Kidney (tissue), 14 donors: ENCODE data around the gene PLXDC1. TPM values are rescaled to one million over a fixed set of nuclear protein-coding genes. Genes with fewer than 3 reads are reported as not detected.

Experiments
- DNase-seq, 5 donors: peaks; one replicate each; pipeline ENCODE4 v3.0.0-alpha.2; 2013 to 2020
- FAIRE-seq: peaks from 2 replicates; lab custom pipeline; 2012; peaks lifted over from hg19 to GRCh38; lab: Jason Lieb, UNC
- H3K27ac ChIP-seq, 2 donors: one replicate each; pipeline ENCODE4 v1.7.0; 2013; ENCODE audit warnings: low read depth in 2 of 2, low read length in 2 of 2, inconsistent platforms in 1 of 2
- H3K27me3 ChIP-seq: one replicate; pipeline ENCODE4 v1.7.1; 2013; ENCODE audit warnings: low read length, inconsistent platforms; ENCODE audit not compliant: control insufficient read depth, insufficient read depth
- H3K36me3 ChIP-seq, 3 donors: one replicate each; pipeline versions ENCODE4 v1.7.0 to v1.7.1; 2013; ENCODE audit warnings: low read length in 3 of 3, control low read depth in 1 of 3, inconsistent platforms in 1 of 3; ENCODE audit not compliant: insufficient read depth in 3 of 3, control insufficient read depth in 2 of 3
- H3K4me1 ChIP-seq, 3 donors: one replicate each; pipeline versions ENCODE4 v1.7.0 to v1.7.1; 2013; ENCODE audit warnings: low read length in 3 of 3, inconsistent platforms in 1 of 3, low read depth in 1 of 3; ENCODE audit not compliant: control insufficient read depth in 2 of 3, insufficient read depth in 2 of 3
- H3K4me3 ChIP-seq, 3 donors: one replicate each; pipeline versions ENCODE4 v1.7.0 to v1.8.1; 2013; ENCODE audit warnings: low read length in 3 of 3, control low read depth in 1 of 3, inconsistent platforms in 1 of 3
- H3K9ac ChIP-seq, 3 donors: one replicate each; pipeline versions ENCODE4 v1.7.0 to v1.7.1; 2013; ENCODE audit warnings: low read length in 3 of 3, control low read depth in 1 of 3, inconsistent platforms in 1 of 3
- H3K9me3 ChIP-seq, 3 donors: one replicate each; pipeline versions ENCODE4 v1.7.0 to v1.7.1; 2013; ENCODE audit warnings: low read length in 3 of 3, control low read depth in 1 of 3, inconsistent platforms in 1 of 3; ENCODE audit not compliant: control insufficient read depth in 2 of 3, insufficient read depth in 1 of 3
- CTCF ChIP-seq: IDR thresholded peaks from 3 replicates; pipeline ENCODE4 v1.5.1; 2012; ENCODE audit warnings: mild to moderate bottlenecking, moderate library complexity, borderline replicate concordance; ENCODE audit not compliant: insufficient read depth; ENCODE audit errors: extremely low read depth
- intact Hi-C: fragments of 100-400 bp; cut with DNase I; formaldehyde crosslinking; loops from one replicate; pipeline ENCODE4 v1.11.1; 2022
- polyA plus RNA-seq: library from polyadenylated mRNA; stranded (reverse); fragments of 350-450 nt; fragmentation: Illumina TruSeq; extraction: RNeasy Lipid Tissue Mini Kit (QIAGEN cat#74804); gene quantifications from one replicate; pipeline ENCODE4 v1.2.3, GENCODE V29; 2014; ENCODE audit warnings: low read depth, low replicate concordance; ENCODE audit not compliant: insufficient read depth
- total RNA-seq: library from RNA; stranded (reverse); fragmentation: NEBNext Ultra II Directional; extraction: Animal tissue kit (Norgen Biotek cat#: 25700); gene quantifications from one replicate; pipeline ENCODE4 v1.2.1, GENCODE V29; 2021
- donor health status: control.
- donor health status: control.
- donor health status: control.
- donor health status: control.
- donor health status: control.
- donor health status: DM: yes; HTN: yes; CAD: no.
- donor health status: Normal renal cell carcinoma (clear cell type).

Gene PLXDC1
- total and polyA plus RNA-seq, 2 donors from 2014 or later: 4.5 to 11.1 TPM

DNA sequence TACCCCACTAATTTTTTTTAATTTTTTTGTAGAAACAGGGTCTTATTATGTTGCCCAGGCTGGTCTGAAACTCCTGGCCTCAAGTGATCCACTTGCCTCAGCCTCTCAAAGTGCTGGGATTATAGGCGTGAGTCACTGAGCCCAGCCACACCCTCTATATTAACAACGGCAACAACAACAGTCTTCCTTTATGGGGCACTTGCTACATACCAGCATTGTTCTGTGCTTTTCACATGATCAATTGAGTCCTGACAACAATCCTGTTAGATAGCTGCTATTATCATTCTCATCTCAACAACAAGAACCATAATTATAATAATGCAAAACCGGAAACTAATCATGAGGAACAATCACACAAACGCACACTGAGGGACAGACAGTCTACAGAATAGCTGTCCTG is 27.1 kb upstream of the PLXDC1 start:
- Histone ChIP-seq H3K36me3 (no peaks in the 10 kb centered on the region), H3K4me3 (no peak overlapping the region), H3K27me3 (no peaks in the 10 kb centered on the region), H3K9ac (no peak overlapping the region), H3K4me1 (no peaks in the 10 kb centered on the region), H3K9me3 (no peaks in the 10 kb centered on the region), H3K27ac (no peak overlapping the region)
- intact Hi-C loops: no loop called here
- FAIRE-seq: no peak
- TF ChIP-seq CTCF: no peak
- no peak for DNase-seq

DNA sequence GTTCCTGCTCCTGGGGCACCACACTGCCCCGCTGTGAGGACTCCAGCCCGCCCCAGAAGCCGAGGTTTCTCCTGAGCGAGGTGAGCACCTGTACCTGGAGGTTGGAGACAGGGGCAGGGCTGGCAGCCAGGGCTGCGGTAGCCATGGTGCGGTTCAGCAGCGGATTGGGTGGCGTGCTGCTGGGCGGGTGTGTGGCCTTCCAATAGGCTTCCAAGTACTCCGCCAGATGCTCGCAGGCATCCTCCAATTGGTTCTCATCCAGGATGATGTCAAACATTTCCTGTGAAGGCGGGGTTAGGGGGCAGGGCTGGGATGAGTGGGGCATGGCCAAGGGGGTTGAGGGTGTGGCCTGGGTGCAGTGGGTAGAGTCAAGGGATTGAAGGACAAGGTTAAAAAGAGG is 25.8 kb upstream of the PLXDC1 start:
- intact Hi-C loops: no loop called here
- Histone ChIP-seq H3K4me3 (no peak overlapping the region), H3K9ac (no peak overlapping the region), H3K9me3 (no peaks in the 10 kb centered on the region), H3K27ac (no peak overlapping the region), H3K4me1 (no peaks in the 10 kb centered on the region), H3K27me3 (no peaks in the 10 kb centered on the region), H3K36me3 (no peaks in the 10 kb centered on the region)
- TF ChIP-seq CTCF: no peak
- no peak for DNase-seq
- no peak for FAIRE-seq

- H3K4me1 ChIP-seq: no peaks in the 10 kb centered on the region
- H3K27ac ChIP-seq: no peak overlapping the region
- no peaks in the 10 kb centered on the region for H3K9me3 ChIP-seq
- H3K9ac ChIP-seq: no peak overlapping the region
- no peaks in the 10 kb centered on the region for H3K27me3 ChIP-seq
- no peak overlapping the region for H3K4me3 ChIP-seq
- no peak for TF ChIP-seq CTCF
- FAIRE-seq (no peak), DNase-seq (no peak)
- H3K36me3 ChIP-seq: no peaks in the 10 kb centered on the region
- intact Hi-C loops: no loop called here
Measured at GRCh38 chr17:39175695-39176093, 24.3 kb upstream of the PLXDC1 start.
